Middle frontal gyrus (tissue), 1 donor: ENCODE measurements around the gene CEACAM21.
"Not testable (repeated sequence)": the region's sequence is repeated elsewhere in the genome, so short reads cannot be mapped to it uniquely, and the experiment has no call there.

Experiments used
- DNase-seq: peaks from one replicate; pipeline ENCODE4 v3.0.0-alpha.2; 2015; ENCODE audit warnings: low spot score; ENCODE audit errors: extremely low spot score

Gene CEACAM21

DNA sequence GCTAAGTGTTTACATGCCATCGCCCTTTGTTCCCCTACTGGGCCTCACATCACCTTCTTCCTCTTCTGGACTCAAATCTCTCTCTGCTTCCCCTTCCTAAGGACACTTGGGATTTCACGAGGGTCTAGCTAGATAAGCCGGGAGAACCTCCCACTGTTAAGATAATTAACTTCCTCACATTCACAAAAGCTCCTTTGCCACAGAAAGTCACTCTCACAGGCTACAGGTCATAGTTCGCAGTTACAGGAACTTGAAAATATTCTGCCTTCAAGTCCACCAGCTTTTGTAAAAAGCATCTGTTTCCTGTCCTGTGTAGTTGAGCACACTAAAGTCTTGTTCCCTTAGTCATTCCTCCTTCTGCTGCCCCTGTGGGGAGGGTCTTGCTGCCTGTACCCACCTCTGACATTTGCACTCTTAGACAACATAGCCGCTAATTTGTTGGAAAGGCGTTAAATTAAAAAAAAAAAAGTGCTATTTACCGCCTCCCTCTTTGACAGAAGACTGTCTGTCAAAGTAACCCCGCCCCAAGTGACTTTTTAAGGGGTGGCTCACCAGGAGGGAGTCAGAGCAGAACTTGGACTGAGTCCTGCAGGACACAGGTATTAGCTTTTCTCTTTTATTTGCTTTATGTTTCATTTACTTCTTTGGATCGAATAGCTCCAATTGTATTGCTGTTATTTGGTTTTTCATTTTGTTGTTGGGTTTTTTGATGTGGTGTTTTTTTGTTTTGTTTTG lies 26.8 kb upstream of the CEACAM21 start:
- no peak for DNase-seq

DNA sequence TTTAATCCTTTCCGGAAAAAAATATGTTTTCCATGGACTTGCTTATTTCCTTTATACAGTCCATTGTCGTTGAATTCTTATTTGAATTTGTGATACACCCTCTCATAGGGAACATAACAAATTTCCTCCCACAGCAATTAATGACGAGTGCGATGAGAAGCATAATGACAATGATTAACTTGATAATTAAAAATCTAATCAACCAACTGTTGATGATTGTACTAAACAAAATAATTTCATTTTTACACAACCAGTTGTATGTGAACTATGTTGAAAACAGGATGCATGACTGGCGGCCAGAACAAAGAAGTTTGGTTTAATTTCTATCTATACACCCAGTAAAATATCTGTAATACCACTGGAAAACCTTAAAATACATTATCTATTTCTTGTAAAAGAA lies 26.1 kb upstream of the CEACAM21 start:
- DNase-seq, result no peak

DNA sequence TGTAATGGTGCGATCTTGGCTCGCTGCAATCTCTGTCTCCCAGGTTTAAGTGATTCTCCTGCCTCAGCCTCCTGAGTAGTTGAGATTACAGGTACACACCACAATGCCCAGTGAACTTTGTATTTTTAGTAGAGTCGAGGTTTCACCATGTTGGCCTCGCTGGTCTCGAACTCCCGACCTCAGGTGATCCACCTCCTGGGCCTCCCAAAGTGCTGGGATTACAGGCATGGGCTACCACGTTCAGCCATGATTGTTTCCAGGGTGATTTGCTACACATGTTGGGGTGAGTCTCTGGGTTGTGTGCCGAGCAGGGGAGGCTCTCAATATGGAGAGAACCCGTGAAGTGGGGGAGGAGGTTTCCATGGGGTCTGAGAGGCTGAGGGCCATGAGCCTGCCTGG lies 24.8 kb upstream of the CEACAM21 start:
- no peak for DNase-seq

DNA sequence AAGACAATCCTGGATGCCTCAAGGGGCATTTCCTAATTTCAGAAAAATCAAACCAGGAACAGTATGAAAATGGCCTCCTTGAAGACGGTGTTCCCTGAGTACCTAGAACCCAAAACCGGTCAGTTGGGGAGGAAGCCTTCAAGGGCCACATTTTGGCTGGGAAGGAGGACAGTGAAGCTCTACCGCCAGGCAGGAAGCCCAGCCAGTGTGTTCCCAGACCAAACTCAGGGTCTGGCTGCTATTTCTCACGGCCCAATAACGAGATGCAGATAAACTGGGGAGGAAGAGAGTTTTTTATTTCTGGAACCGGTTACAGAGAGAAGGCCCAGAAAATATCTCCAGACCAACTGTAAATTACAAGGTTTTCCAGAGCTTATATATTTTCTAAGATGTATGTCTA lies 24.3 kb upstream of the CEACAM21 start:
- DNase-seq, result no peak

DNA sequence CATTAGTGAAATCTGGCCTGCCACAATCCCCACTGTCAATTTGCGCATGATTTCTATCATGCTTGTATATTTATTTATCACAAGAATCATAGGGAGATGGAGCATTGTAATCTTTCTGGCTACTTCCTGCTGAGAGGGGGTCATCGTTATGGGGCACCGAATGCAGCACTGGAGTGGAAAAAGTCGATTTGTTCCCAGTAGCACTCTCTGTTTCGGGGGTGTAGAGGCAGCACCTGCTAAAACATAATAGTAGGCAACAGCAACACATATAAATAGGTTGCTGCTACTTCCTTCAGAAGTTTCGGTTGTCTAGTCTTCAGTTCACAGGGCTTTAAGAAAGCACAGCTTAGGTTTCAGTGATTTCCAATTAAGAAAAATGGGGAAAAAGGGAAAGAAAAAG lies 23.4 kb upstream of the CEACAM21 start:
- no peak for DNase-seq

DNA sequence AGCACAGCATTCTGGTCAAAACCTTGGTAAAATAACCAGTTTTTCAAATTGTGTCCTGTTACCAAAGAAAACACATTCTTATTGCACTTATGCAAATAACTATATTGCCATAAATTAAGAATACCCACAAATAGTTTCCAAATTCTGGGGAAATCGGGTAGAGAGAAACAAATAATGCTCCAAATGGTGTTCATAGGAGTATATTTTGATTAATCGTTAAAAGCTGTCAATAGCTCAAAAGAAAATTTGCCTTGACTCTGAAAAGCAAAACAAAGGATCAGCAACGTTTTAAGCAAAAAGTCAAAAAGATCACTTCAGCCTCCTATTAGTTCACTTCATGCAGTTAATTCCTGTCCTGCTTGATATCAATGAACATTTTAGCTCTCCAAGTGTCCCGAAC lies 22.2 kb upstream of the CEACAM21 start:
- DNase-seq, result no peak

DNA sequence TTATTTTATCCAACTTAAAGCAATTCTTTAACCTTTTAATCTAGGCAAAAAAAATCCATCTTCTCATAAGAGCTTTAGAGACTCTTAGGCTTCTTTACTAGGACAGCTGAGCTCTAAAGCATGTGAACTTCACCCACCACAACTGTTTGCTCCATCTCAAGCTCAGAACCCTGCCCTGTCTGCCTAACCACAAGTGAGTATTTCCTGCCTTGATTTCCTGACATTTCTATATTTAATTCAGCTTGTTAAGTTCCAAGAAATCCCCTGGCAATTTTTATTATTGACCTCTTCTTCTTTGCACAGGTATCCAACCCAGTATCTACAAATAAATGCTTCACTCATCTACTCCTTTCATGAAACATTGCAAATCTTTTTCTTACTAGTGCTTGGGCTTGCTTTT lies 21.1 kb upstream of the CEACAM21 start:
- DNase-seq, result no peak

DNA sequence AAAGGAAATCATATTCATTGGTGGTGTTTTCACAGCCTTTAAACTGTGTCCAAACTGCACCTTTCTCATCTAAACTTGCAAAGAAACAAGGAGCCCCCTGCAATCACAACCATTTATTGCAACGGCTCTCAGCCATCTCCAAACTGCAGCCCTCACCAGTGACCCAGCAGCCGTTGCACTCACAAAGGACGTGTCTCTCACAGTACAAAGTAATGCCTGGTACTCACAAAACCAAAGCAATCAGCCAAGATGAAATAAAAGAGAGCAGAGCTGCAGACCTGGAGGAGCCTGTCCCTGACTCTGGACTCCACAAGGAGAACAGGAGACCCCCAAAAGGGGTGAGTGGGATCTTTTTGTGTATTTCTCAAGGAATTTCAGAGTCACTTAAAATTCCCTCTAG lies 20.2 kb upstream of the CEACAM21 start:
- DNase-seq, result no peak

DNA sequence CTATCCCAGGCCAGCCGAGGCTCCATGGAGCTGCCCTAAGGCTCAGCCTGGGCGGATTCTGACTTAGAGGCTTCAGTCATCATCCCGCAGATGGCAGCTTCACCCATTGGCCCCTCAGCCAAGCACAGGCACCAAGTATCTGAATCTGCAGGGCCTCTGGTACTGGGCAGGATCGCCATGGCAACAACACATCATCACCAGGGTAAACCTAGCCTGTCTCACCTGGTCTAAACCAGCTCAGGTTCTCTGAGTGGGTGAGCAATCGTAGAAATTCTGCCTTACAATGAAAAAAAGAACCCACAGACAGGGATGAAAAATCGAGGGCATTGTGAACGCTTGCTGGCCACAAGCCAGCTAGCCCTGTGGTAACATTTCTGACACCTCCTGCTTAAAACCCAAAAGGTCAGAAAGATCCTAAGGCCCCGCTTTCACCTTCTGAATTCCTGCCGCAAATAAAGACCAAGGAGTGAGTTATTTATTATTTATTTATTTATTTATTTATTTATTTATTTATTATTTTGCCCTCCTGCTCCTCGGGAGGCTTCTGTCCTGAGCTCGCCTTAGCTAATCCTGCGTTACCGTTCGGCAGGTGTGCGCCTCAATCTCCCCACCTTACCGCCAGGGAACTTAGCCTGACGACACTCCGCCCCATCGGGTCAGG lies 12.0 kb upstream of the CEACAM21 start:
- no peak for DNase-seq

DNA sequence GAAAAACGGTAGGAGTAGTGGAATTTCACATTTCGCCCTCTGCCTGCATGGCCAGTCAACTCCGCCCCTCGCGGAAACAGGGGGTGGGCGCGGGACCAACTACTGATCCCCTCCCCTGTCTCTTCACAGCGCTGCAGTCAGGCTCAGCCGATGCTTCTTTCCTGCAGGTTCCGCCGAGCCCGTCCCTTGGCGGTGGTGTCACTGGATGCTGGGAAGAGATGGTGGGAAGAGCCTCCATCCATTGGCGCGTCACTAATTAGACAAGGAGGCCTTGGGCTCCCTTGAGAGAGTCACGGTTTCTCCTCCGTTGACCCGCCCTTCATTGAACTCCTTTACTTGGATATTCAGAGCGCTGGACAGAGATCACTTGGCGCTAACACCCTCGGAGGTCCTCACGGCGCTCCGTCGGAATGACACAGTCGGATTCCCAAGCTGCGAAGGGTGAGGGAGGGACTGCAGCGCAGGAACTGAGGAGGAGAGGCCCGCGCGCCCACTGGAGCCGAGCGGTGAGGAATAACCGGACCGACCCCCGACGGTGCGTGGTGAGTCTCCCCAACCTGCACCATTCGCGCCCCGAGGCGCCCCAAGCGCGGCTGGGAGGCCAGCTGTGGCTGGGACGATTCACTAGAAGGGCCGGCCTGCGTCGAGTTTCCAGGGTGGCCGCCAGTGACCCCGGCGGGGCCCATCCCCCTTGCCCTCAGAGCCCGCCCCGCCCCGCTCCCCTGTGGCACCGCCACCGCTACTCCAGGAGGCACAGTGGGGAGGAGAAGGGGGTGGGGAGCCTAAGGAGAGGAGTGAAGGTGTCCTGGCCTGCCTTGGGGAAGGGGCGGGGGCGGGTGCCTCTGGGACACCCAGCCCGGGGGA lies 11.2 kb upstream of the CEACAM21 start:
- no peak for DNase-seq

DNA sequence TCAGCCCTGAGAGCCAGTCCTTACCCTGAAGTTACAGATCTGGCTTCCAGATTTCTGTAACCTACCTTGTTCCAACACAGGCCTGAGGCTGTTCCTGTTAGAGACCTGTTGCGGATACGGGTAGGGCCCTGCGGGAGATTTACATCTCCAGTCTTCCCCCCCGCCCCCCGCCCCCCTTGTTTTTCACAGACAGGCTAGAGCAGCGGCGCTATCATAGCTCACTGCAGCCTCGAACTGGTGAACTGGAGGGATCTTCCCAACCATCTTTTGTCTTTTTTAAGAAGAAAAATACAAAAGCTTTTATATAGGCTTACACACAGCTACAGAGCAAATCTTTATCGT lies 10.6 kb upstream of the CEACAM21 start:
- DNase-seq, result no peak

DNA sequence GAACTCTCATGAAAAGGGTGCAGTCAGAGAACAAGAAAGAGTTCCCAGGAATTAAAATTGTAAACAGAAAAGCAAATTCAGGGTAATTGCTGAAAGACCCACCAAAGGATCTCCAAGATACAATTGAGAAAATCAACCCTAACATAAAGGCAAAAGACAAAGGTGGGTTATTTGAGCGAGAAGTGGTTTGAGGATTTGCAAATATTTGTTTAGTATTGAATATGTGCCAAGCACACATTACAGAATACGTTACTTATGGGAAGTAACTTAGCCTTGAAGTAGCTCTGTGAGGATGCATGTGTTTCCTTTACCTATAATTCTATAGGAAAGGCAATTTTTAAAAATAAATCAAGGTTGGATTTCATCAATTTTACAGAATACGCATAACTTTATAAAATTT lies 10.0 kb upstream of the CEACAM21 start:
- no peak for DNase-seq

DNA sequence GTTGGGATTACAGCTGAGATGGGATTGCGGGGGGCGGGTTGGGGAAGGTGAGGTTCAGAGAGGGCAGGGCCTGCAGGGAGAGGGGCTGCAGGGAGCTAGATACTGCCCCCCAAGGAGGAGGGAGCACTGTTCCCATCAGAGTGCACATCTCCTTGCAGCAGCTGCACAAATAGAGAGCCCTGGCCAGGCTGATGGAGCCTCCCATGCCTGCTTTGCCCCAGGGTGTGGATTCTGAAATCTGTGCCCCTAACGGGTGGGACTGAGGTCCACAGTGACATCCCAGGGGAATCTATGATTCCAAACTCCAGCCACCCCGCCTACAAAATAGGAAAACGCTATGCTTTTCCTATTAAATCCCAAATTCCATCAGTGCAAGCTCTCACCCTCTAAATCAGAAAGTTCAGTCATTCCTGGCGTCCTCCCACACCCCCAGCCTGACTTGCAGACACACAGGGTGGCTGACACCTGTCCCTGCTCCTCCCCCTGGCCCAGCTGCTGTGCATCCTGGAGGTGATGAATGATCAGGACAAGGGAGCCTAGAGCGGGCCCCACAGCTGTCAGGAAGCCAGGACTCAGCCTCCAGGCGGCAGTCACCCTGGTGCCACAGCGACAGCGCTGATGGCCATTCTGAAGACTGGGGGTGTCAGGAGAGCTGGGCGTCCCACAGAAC lies 6.3 kb upstream of the CEACAM21 start:
- no peak for DNase-seq

DNA sequence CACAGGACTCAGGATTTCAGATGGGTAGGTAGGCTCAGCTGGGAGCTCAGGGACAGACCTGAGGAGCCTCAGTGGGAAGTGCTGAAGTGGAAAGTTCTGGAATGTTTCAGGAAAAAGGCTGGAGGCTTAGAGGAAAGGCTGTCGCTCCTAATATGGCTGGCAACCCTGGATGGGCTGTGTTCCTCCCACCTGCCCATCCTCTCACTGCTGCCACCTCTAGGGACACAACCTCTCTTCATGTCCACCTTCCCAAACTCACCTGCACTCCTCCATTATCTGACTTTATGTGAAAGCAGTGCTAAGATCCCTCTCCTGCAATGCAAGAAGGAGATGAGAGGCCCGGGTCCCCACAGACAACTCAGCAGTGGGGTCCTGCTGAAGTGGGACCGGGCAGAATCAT lies 5.8 kb upstream of the CEACAM21 start:
- DNase-seq, result no peak

DNA sequence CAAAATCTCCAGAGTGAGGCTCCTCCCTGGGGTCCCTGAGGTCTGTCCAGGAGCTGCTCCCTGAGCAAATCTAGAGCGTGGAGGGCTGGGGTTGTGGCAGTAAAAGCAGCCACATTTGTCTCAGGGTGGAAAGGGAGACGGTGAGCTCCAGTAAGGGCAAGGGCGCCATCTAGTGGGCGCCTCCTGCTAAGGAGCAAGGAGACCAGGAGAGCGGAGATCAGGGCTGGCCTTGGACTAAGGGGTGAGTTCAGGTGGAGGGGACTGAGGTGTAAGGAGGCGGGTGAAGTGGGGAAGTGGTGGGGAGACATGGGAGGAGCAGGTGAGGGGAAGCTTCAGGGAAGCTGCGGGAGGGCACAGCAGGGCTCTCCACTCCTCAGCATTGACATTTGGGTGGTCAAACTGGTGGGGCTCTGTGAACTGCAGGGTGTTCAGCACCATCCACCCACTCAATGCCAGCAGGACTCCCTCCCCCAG lies 5.3 kb upstream of the CEACAM21 start:
- no peak for DNase-seq

DNA sequence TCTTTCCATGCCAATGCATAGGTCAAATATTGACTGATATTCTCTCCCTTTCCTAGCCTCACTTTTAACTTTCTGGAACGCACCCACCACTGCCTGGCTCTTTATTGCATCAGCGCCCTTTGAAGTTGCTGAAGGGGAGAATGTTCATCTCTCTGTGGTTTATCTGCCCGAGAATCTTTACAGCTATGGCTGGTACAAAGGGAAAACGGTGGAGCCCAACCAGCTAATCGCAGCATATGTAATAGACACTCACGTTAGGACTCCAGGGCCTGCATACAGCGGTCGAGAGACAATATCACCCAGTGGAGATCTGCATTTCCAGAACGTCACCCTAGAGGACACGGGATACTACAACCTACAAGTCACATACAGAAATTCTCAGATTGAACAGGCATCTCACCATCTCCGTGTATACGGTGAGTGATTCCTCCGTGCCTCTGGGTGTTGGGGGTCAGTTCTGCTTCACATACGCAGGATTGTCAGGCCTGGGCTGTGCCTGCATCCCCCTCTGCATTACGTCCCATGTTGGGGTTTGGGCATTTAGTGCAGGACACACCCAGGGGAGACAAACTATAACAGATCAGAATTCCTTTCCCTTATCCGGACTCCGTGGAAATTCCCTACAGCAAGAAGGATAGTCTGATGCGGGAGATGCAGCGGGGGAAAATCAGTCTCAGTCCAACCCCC lies 1.3 kb downstream of the CEACAM21 start:
- DNase-seq, result no peak

DNA sequence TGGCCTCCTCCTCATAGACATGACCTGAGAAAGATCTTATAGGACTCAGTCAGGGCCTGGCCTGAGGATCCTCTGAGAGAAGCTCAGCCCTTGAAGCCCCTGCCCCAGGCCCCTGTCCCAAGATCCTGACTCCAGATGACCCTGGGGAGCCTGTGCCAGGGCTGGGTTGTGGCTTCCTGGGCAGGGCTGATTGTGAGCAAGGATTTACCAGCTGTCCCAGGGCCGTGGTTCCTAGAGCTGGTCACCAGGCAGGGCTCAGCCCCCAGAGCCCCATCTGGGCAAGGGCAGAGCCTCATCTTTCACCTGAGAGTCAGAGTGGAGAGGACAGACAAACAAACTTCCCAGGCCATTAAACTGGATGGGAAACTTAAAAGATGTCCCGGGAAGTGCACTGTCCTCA lies 1.9 kb downstream of the CEACAM21 start:
- DNase-seq, result no peak

DNA sequence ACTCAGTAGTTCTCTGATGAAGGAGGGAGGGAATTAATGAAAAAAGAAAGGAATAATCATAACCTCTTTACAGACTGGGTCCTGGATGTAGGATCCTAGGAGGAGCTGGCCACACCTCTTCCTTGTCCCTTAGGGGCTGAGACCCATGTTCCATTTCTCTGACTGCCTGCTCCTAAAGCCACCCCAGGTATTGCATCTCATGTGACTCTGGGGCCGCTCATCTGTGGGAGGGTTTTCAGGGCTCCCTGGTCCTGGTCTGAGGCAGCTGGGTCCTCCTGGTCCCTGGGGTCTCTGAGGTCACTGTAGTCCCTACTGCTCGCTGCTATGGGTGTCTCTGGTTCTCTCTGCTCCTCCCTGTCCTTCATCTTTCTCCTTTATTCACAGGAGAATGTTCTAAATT lies 2.9 kb downstream of the CEACAM21 start:
- no peak for DNase-seq

DNA sequence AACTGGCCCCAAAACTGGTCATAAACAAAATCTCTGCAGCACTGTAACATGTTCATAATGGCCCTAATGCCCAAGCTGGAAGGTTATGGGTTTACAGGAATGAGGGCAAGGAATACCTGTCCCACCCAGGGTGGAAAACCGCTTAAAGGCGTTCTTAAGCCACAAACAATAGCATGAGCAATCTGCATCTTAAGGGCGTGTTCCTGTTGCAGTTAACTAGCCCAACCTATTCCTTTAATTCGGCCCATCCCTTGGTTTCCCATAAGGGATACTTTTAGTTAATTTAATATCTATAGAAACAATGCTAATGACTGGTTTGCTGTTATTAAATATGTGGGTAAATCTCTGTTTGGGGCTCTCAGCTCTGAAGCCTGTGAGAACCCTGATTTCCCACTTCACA lies 5.1 kb downstream of the CEACAM21 start:
- not testable (repeated sequence) for DNase-seq

DNA sequence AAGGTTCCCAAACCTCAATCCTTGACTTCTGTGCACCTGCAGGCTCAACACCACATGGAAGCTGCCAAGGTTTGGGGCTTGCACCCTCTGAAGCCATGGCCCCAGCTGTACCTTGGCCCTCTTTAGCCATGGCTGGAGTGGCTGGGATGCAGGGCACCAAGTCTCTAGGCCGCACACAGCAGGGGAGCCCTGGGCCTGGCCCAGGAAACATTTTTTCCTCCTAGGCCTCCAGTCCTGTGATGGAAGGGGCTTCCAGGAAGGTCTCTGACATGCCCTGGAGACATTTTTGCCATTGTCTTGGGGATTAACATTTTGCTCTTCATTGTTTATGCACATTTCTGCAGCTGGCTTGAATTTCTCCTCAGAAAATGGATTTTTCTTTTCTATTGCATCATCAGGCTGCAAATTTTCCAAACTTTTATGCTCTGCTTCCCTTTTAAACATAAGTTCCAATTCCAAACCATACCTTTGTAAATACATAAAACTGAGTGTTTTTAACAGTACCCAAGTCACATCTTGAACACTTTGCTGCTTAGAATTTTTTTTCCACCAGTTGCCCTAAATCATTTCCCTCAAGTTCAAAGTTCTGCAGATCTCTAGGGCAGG lies 6.7 kb downstream of the CEACAM21 start:
- not testable (repeated sequence) for DNase-seq
